ENCODE measurements around the gene AQP12B. TPM values are rescaled to one million over a fixed set of nuclear protein-coding genes. Genes with fewer than 3 reads are reported as not detected.
"Not testable (repeated sequence)": the region's sequence is repeated elsewhere in the genome, so short reads cannot be mapped to it uniquely, and the experiment has no call there.

The AQP12B gene
- total RNA-seq, 2 experiments from 2014 or later: not detected

GRCh38 chr2:240702640-240703011, 19.9 kb upstream of the AQP12B start:
- CTCF ChIA-PET: no interaction called here

GRCh38 chr2:240701736-240702639, 19.3 kb upstream of the AQP12B start:
- ChIA-PET POLR2A (no interaction called here), CTCF (no interaction called here)

More at GRCh38 chr2:240702640-240703011, 19.9 kb upstream of the AQP12B start:
- POLR2A ChIA-PET: no interaction called here

GRCh38 chr2:240701091-240701735, 18.5 kb upstream of the AQP12B start:
- POLR2A ChIA-PET: no interaction called here
- CTCF ChIA-PET: no interaction called here

- POLR2A ChIA-PET, CTCF ChIA-PET: not testable (repeated sequence)
These were observed 17.9 kb upstream of the AQP12B start for GRCh38 chr2:240700616-240701015.

GRCh38 chr2:240699835-240700234, 17.1 kb upstream of the AQP12B start:
- CTCF ChIA-PET, POLR2A ChIA-PET: not testable (repeated sequence)

GRCh38 chr2:240698852-240699561, 16.3 kb upstream of the AQP12B start:
- POLR2A ChIA-PET, CTCF ChIA-PET: not testable (repeated sequence)

- CTCF ChIA-PET, POLR2A ChIA-PET: not testable (repeated sequence)
These were observed 13.8 kb upstream of the AQP12B start for GRCh38 chr2:240696469-240696868.

- POLR2A ChIA-PET, CTCF ChIA-PET: not testable (repeated sequence)
These were observed 12.9 kb upstream of the AQP12B start for GRCh38 chr2:240695593-240695992.

- CTCF ChIA-PET, POLR2A ChIA-PET: not testable (repeated sequence)
These were observed 11.6 kb upstream of the AQP12B start for GRCh38 chr2:240694304-240694703.

- CTCF ChIA-PET: not testable (repeated sequence)
These were observed 10.2 kb upstream of the AQP12B start for GRCh38 chr2:240692583-240693561.

GRCh38 chr2:240691631-240692420, 9.1 kb upstream of the AQP12B start, which contains the start of gene AQP12A:
AQP12A (plus strand) TSS chr2:240691866; CDS start chr2:240691914, 48 bp downstream.
- CTCF ChIA-PET: not testable (repeated sequence)

More at GRCh38 chr2:240692583-240693561, 10.2 kb upstream of the AQP12B start:
- POLR2A ChIA-PET: not testable (repeated sequence)

GRCh38 chr2:240691075-240691427, 8.4 kb upstream of the AQP12B start:
- POLR2A ChIA-PET, CTCF ChIA-PET: not testable (repeated sequence)

More at GRCh38 chr2:240691631-240692420, 9.1 kb upstream of the AQP12B start, which contains the start of gene AQP12A:
- POLR2A ChIA-PET: not testable (repeated sequence)

- CTCF ChIA-PET, POLR2A ChIA-PET: not testable (repeated sequence)
These were observed 7.9 kb upstream of the AQP12B start for GRCh38 chr2:240690421-240691074.

GRCh38 chr2:240689975-240690374, 7.3 kb upstream of the AQP12B start:
- CTCF ChIA-PET: no interaction called here

GRCh38 chr2:240688553-240688919, 5.9 kb upstream of the AQP12B start:
- ChIA-PET POLR2A (no interaction called here), CTCF (no interaction called here)

More at GRCh38 chr2:240689975-240690374, 7.3 kb upstream of the AQP12B start:
- POLR2A ChIA-PET: no interaction called here

- POLR2A ChIA-PET: no interaction called here
- CTCF ChIA-PET: no interaction called here
These were observed 5.3 kb upstream of the AQP12B start for GRCh38 chr2:240687741-240688552.

- CTCF ChIA-PET: no interaction called here
- POLR2A ChIA-PET: no interaction called here
These were observed 4.5 kb upstream of the AQP12B start for GRCh38 chr2:240687045-240687740.

All from activated CD8-positive, alpha-beta memory T cell treated with anti-CD3 and anti-CD28 coated beads for 36 hours (primary cell).